Activated CD8-positive, alpha-beta T cell treated with anti-CD3 and anti-CD28 coated beads, Interleukin-2, amount 10 ng/mL, durations not matched to agents 7 days and 5 days (primary cell): ENCODE measurements around the gene CD40. TPM values are rescaled to one million over a fixed set of nuclear protein-coding genes. Genes with fewer than 3 reads are reported as not detected.
"Not testable (repeated sequence)": the region's sequence is repeated elsewhere in the genome, so short reads cannot be mapped to it uniquely, and the experiment has no call there.

Experiments used
- ATAC-seq: fragments of 150-1000 bp; cut with Tn5 transposase; one replicate; pipeline ENCODE4 v1.10.0; 2021; ENCODE audit warnings: moderate library complexity
- CTCF ChIA-PET: fragments of 350-600 bp; sonication (Branson Sonifier 250); formaldehyde crosslinking; loops from one replicate; lab custom pipeline; 2021; ENCODE audit warnings: antibody characterized with exemption; lab: Charles Lee
- POLR2A ChIA-PET: fragments of 350-600 bp; sonication (Branson Sonifier 250); formaldehyde crosslinking; loops from one replicate; lab custom pipeline; 2021; ENCODE audit warnings: antibody characterized with exemption; lab: Charles Lee
- DNase-seq: peaks from one replicate; pipeline ENCODE4 v3.0.0-alpha.2; 2020
- H3K27ac Mint-ChIP-seq: one replicate; pipeline ENCODE4 v1.8.0; 2021; ENCODE audit warnings: mild to moderate bottlenecking, mixed read lengths
- H3K27me3 Mint-ChIP-seq: one replicate; pipeline ENCODE4 v1.8.0; 2021; ENCODE audit warnings: low read depth, mixed read lengths
- H3K36me3 Mint-ChIP-seq: one replicate; pipeline ENCODE4 v1.8.0; 2021; ENCODE audit warnings: low read depth, mixed read lengths
- H3K4me1 Mint-ChIP-seq: one replicate; pipeline ENCODE4 v1.8.0; 2021; ENCODE audit warnings: low read depth, mixed read lengths
- H3K4me3 Mint-ChIP-seq: one replicate; pipeline ENCODE4 v1.8.0; 2021; ENCODE audit warnings: mild to moderate bottlenecking, mixed read lengths
- H3K9me3 Mint-ChIP-seq: one replicate; pipeline ENCODE4 v1.8.0; 2022; ENCODE audit warnings: mixed read lengths; ENCODE audit not compliant: insufficient read depth
- total RNA-seq, 2 experiments: library from RNA; stranded (reverse); gene quantifications; one replicate each; pipeline ENCODE4 v1.2.3, GENCODE V29; 2021

Gene CD40
- total RNA-seq, 2 experiments from 2014 or later, result 0.94 to 1.0 TPM

- peaks cover 26% of the 10 kb centered on the region for H3K4me1 Mint-ChIP-seq
- no peak overlapping the region for H3K27ac Mint-ChIP-seq
- ATAC-seq (no peak), DNase-seq (no peak)
- no peaks in the 10 kb centered on the region for H3K9me3 Mint-ChIP-seq
- CTCF ChIA-PET, result interaction anchor here (1.8 to 1.9 kb wide), 2 partner anchors 61 to 113 kb away, joined by 5 to 8 read pairs; partner anchors contain the start of gene ZNF335
- POLR2A ChIA-PET, result interaction anchor here (0.7 kb wide), 1 partner anchor 440 kb away, joined by 4 read pairs; no protein-coding TSS in a partner anchor
- no peaks in the 10 kb centered on the region for H3K27me3 Mint-ChIP-seq
- no peak overlapping the region for H3K4me3 Mint-ChIP-seq
- H3K36me3 Mint-ChIP-seq, result peaks cover 14% of the 10 kb centered on the region
Observed at GRCh38 chr20:46083531-46084061, 34.5 kb upstream of the CD40 start.

- Mint-ChIP-seq H3K36me3 (peaks cover 7% of the 10 kb centered on the region), H3K4me1 (peaks cover 28% of the 10 kb centered on the region), H3K27ac (no peak overlapping the region), H3K9me3 (no peaks in the 10 kb centered on the region), H3K27me3 (no peaks in the 10 kb centered on the region), H3K4me3 (no peak overlapping the region)
- ChIA-PET CTCF (interaction anchor here (0.6 to 2.7 kb wide), 6 partner anchors 53 to 114 kb away, joined by 3 to 24 read pairs (median 8); partner anchors contain the start of gene ZNF335), POLR2A (no interaction called here)
- no peak for ATAC-seq
- no peak for DNase-seq
Observed at GRCh38 chr20:46084805-46085178, 33.3 kb upstream of the CD40 start.

- ChIA-PET POLR2A (no interaction called here), CTCF (interaction anchor here (0.6 to 2.7 kb wide), 6 partner anchors 54 to 114 kb away, joined by 3 to 24 read pairs (median 8); partner anchors contain the start of gene ZNF335)
- DNase-seq, result no peak
- Mint-ChIP-seq H3K27me3 (no peaks in the 10 kb centered on the region), H3K9me3 (no peaks in the 10 kb centered on the region), H3K36me3 (peaks cover 7% of the 10 kb centered on the region), H3K4me1 (peaks cover 33% of the 10 kb centered on the region), H3K4me3 (no peak overlapping the region), H3K27ac (no peak overlapping the region)
- no peak for ATAC-seq
Observed at GRCh38 chr20:46085179-46085851, 32.8 kb upstream of the CD40 start.

- no peak overlapping the region for H3K27ac Mint-ChIP-seq
- DNase-seq (no peak), ATAC-seq (no peak)
- H3K4me1 Mint-ChIP-seq, result peaks cover 38% of the 10 kb centered on the region
- ChIA-PET POLR2A (interaction anchor here (0.9 kb wide), 1 partner anchor 26 kb away, joined by 3 read pairs; no protein-coding TSS in a partner anchor), CTCF (interaction anchor here (0.9 to 2.4 kb wide), 8 partner anchors 17 to 313 kb away, joined by 3 to 24 read pairs (median 6); no protein-coding TSS in a partner anchor)
- no peak overlapping the region for H3K4me3 Mint-ChIP-seq
- no peaks in the 10 kb centered on the region for H3K27me3 Mint-ChIP-seq
- peaks cover 7% of the 10 kb centered on the region for H3K36me3 Mint-ChIP-seq
- H3K9me3 Mint-ChIP-seq, result no peaks in the 10 kb centered on the region
Observed at GRCh38 chr20:46087161-46087560, 31.0 kb upstream of the CD40 start.

- no peaks in the 10 kb centered on the region for H3K27me3 Mint-ChIP-seq
- CTCF ChIA-PET, result interaction anchor here (0.7 to 2.4 kb wide), 20 partner anchors 9 to 118 kb away, joined by 3 to 24 read pairs (median 4); no protein-coding TSS in a partner anchor
- peak overlapping the region; percentile 86 for H3K27ac Mint-ChIP-seq
- DNase-seq (peak; percentile 34), ATAC-seq (no peak)
- peaks cover 40% of the 10 kb centered on the region for H3K4me1 Mint-ChIP-seq
- H3K9me3 Mint-ChIP-seq, result no peaks in the 10 kb centered on the region
- POLR2A ChIA-PET, result interaction anchor here (0.6 to 1.6 kb wide), 6 partner anchors 23 to 231 kb away, joined by 3 to 6 read pairs (median 3); partner anchors contain the start of genes ACOT8, PCIF1 and ZSWIM3
- peaks cover 7% of the 10 kb centered on the region for H3K36me3 Mint-ChIP-seq
- peak overlapping the region; percentile 78 for H3K4me3 Mint-ChIP-seq
Observed at GRCh38 chr20:46088409-46089166, 29.5 kb upstream of the CD40 start.

- CTCF ChIA-PET, result interaction anchor here (1.3 to 2.4 kb wide), 10 partner anchors 9 to 119 kb away, joined by 3 to 24 read pairs (median 6); no protein-coding TSS in a partner anchor
- DNase-seq, result no peak
- POLR2A ChIA-PET, result interaction anchor here (0.6 to 1.6 kb wide), 4 partner anchors 23 to 155 kb away, joined by 3 to 6 read pairs (median 4); partner anchors contain the start of gene PCIF1
- Mint-ChIP-seq H3K27ac (peak overlapping the region; percentile 86), H3K36me3 (peaks cover 7% of the 10 kb centered on the region), H3K9me3 (no peaks in the 10 kb centered on the region), H3K27me3 (no peaks in the 10 kb centered on the region), H3K4me3 (peak overlapping the region; percentile 78), H3K4me1 (peaks cover 40% of the 10 kb centered on the region)
- peak; percentile 51 for ATAC-seq
Observed at GRCh38 chr20:46089167-46089416, 29.0 kb upstream of the CD40 start.

- CTCF ChIA-PET, result interaction anchor here (1.3 to 2.4 kb wide), 6 partner anchors 10 to 119 kb away, joined by 4 to 24 read pairs (median 14); no protein-coding TSS in a partner anchor
- POLR2A ChIA-PET, result interaction anchor here (0.6 to 1.6 kb wide), 4 partner anchors 24 to 290 kb away, joined by 3 to 6 read pairs (median 3); partner anchors contain the start of gene PCIF1
- Mint-ChIP-seq H3K27ac (peak within 1 kb of the TSS; percentile 86), H3K4me1 (peaks cover 40% of the 10 kb centered on the region), H3K4me3 (peak within 1 kb of the TSS; percentile 78), H3K36me3 (peaks cover 7% of the 10 kb centered on the region), H3K9me3 (no peaks in the 10 kb centered on the region), H3K27me3 (no peaks in the 10 kb centered on the region)
- peak; percentile 91 for ATAC-seq
- DNase-seq, result peak; percentile 96
Observed at GRCh38 chr20:46089417-46090388, 28.4 kb upstream of the CD40 start, which contains the start of gene NCOA5. Gene NCOA5 (minus strand): TSS chr20:46089962. CDS start chr20:46079424, 10,538 bp downstream.

- ATAC-seq, H3K4me3 Mint-ChIP-seq, H3K36me3 Mint-ChIP-seq, H3K27ac Mint-ChIP-seq, DNase-seq, H3K27me3 Mint-ChIP-seq, POLR2A ChIA-PET, H3K9me3 Mint-ChIP-seq, CTCF ChIA-PET: not testable (repeated sequence)
- peaks cover 31% of the 10 kb centered on the region for H3K4me1 Mint-ChIP-seq
Observed at GRCh38 chr20:46091622-46092535, 26.2 kb upstream of the CD40 start.

- ChIA-PET CTCF (interaction anchor here (0.5 kb wide), 1 partner anchor 79 kb away, joined by 3 read pairs; no protein-coding TSS in a partner anchor), POLR2A (no interaction called here)
- Mint-ChIP-seq H3K9me3 (no peaks in the 10 kb centered on the region), H3K27me3 (peaks cover 4% of the 10 kb centered on the region), H3K4me3 (no peak overlapping the region), H3K27ac (no peak overlapping the region), H3K4me1 (peaks cover 15% of the 10 kb centered on the region), H3K36me3 (no peaks in the 10 kb centered on the region)
- no peak for DNase-seq
- no peak for ATAC-seq
Observed at GRCh38 chr20:46093531-46093930, 24.6 kb upstream of the CD40 start.
